Measurements from ENCODE around the gene G3BP2. TPM values are rescaled to one million over a fixed set of nuclear protein-coding genes. Genes with fewer than 3 reads are reported as not detected.

Gene G3BP2
- total and polyA plus RNA-seq, 2 of the 8 experiments (the other 6 are each of a cell fraction or from before 2014, with no cell fraction given), result 83.7 to 378 TPM

DNA sequence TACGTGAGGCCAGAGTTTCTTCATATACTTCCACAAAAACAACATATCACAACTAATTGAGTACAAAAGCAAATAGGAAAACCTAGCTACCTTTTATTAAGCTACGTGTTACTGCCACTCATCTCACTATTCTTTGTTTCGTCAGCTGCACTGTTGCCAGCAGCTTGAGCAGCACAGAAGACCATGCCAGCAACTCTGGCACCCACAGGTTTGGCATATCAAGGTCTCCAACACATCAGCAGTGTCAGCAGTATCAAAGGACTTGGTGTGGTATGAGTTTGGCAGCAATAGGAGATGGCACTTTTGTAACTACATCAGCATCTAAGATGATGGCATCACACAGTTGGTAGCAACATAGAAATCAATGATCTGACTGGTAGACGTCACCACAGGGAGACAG lies 73.6 kb downstream of the G3BP2 start:
- no peak overlapping the region for H4K8ac ChIP-seq (ENCODE audit: extremely low read depth, insufficient read depth, low read length)
- H3K79me2 ChIP-seq (ENCODE audit: control insufficient read depth in 1 of 2, insufficient read depth in 2 of 2, low read length in 2 of 2), result no peaks in the 10 kb centered on the region
- no peaks in the 10 kb centered on the region for H3K9me3 ChIP-seq (ENCODE audit: insufficient read depth in 2 of 2, low read depth in 1 of 2, low read length in 1 of 2)
- CTCF ChIA-PET (ENCODE audit: partially characterized antibody), result interaction anchor here (0.6 kb wide), 1 partner anchor 1005 kb away, joined by 3 read pairs; no protein-coding TSS in a partner anchor
- H3K56ac ChIP-seq (replicated peaks; ENCODE audit: insufficient read length, low read depth, low read length), result no peak overlapping the region
- no peak overlapping the region for H3K4me2 ChIP-seq (ENCODE audit: insufficient read depth in 1 of 2, low read depth in 2 of 2, low read length in 2 of 2)
- H3K18ac ChIP-seq (ENCODE audit: extremely low read depth, low read length), result no peak overlapping the region
- no peak overlapping the region for H2BK15ac ChIP-seq (ENCODE audit: low read length)
- no peak overlapping the region for H2BK20ac ChIP-seq (ENCODE audit: low read length)
- no peak overlapping the region for H4K5ac ChIP-seq (ENCODE audit: insufficient read length, low read depth, low read length)
- no peaks in the 10 kb centered on the region for H3K27me3 ChIP-seq (replicated peaks in 1 of 4; ENCODE audit: control insufficient read depth in 3 of 4, extremely low read depth in 1 of 4, insufficient read depth in 3 of 4, low read length in 3 of 4)
- no peak overlapping the region for H2AFZ ChIP-seq (ENCODE audit: low read length)
- no peak overlapping the region for H3K4me3 ChIP-seq (ENCODE audit: extremely low read depth in 1 of 4, insufficient read depth in 2 of 4, low read depth in 3 of 4, low read length in 4 of 4)
- no peaks in the 10 kb centered on the region for H3K23me2 ChIP-seq (ENCODE audit: low read depth, low read length)
- TF ChIP-seq SIX5 (IDR thresholded peaks at IDR 0.05; ENCODE audit: low read depth, low read length), result no peak
- TF ChIP-seq CTBP2 (IDR thresholded peaks at IDR 0.05; ENCODE audit: borderline replicate concordance, insufficient read depth, insufficient read length, low read length), result no peak
- TF ChIP-seq KDM5A (IDR thresholded peaks at IDR 0.05; ENCODE audit: low read length), result no peak
- no peak for TF ChIP-seq SP1 (IDR thresholded peaks at IDR 0.05; ENCODE audit: low read depth, low read length)
- no peak for TF ChIP-seq SUZ12 (IDR thresholded peaks at IDR 0.05; ENCODE audit: low read length)
- H4K20me1 ChIP-seq (replicated peaks in 1 of 2; ENCODE audit: control insufficient read depth in 1 of 2, insufficient read depth in 2 of 2, low read length in 2 of 2), result no peaks in the 10 kb centered on the region
- H2BK12ac ChIP-seq (ENCODE audit: low read depth, low read length), result no peak overlapping the region
- H2BK120ac ChIP-seq (replicated peaks; ENCODE audit: low read depth, low read length), result no peak overlapping the region
- DNase-seq (ENCODE audit: low read depth in 1 of 2, low spot score in 2 of 2) (no peak), FAIRE-seq (no peak)
- H3K14ac ChIP-seq (ENCODE audit: insufficient read length), result no peak overlapping the region
- no peak overlapping the region for H3K23ac ChIP-seq (ENCODE audit: insufficient read length)
- H3K79me1 ChIP-seq (ENCODE audit: low read depth, low read length), result no peaks in the 10 kb centered on the region
- no peak overlapping the region for H4K91ac ChIP-seq (replicated peaks; ENCODE audit: insufficient read length, low read length)
- no peaks in the 10 kb centered on the region for H3K36me3 ChIP-seq (ENCODE audit: control insufficient read depth in 2 of 4, insufficient read depth in 4 of 4, low read length in 3 of 4)
- no peak overlapping the region for H2AK5ac ChIP-seq (ENCODE audit: low read depth, low read length)
- no peak overlapping the region for H2BK5ac ChIP-seq (ENCODE audit: low read depth, low read length)
- 94% methylated on average over 4 of the region's 4 CpGs; no CpG with 5 or more reads in 1 of the 2 experiments for WGBS, 2 experiments (ENCODE audit: extremely low coverage in 1 of 2, insufficient coverage in 1 of 2, insufficient read length in 1 of 2, insufficient replicate concordance in 2 of 2, low coverage in 1 of 2, low lambda C conversion rate in 2 of 2, missing lambda C conversion rate in 1 of 2)
- no peaks in the 10 kb centered on the region for H3K4me1 ChIP-seq (replicated peaks in 1 of 4; ENCODE audit: control insufficient read depth in 3 of 4, insufficient read depth in 4 of 4, low read length in 3 of 4)
- no peak overlapping the region for H3K9ac ChIP-seq (replicated peaks in 1 of 4; ENCODE audit: extremely low read depth in 1 of 4, low read depth in 3 of 4, low read length in 3 of 4)
- H3K27ac ChIP-seq (ENCODE audit: low read depth, low read length), result no peak overlapping the region
- POLR2A ChIA-PET (ENCODE audit: partially characterized antibody), result no interaction called here
- no peak overlapping the region for H3K4ac ChIP-seq (replicated peaks; ENCODE audit: insufficient read length, low read depth, low read length)
